ENCODE measurements around the gene EFL1. TPM values are rescaled to one million over a fixed set of nuclear protein-coding genes. Genes with fewer than 3 reads are reported as not detected.
"Not testable (repeated sequence)": the region's sequence is repeated elsewhere in the genome, so short reads cannot be mapped to it uniquely, and the experiment has no call there.

EFL1 gene
- total RNA-seq: 21.0 TPM

DNA sequence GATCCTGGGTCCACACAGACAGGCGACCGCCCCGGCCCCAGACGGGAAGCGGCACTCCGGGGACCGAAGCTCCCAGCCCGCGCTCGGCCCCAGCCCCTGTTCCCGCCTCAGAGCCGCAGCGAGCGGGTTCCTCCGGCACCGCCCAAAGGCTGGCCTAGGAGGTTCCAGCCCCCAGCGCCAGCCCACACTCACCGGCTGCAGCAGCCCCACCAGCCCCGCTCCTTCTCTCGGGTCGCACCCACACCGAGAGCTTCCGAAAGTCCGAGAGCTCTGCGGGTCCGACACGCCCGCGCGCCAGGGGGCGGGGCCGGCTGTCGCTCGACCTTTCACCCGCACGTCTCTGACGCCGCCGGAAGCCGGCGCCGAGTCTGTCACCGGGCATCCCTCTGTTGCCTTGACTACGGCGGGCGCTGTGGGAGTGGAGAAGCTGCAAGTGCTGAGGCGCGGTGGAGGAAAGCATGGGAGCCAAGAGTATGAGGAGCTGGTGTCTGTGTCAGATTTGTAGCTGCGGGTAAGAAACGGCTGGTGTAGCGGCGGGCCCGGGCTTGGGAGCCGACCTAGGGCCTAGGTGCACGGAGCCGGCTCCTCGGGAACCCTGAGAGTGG lies at the start of gene EFL1, which contains the start of gene SAXO2:
Gene EFL1, minus strand, starts transcription at position 313 of the 605 bp plus-strand sequence. CDS start 956 bp downstream, outside the sequence.
Gene SAXO2, plus strand, starts transcription at position 397 of the 605 bp plus-strand sequence. Its CDS starts 62 bp downstream, at position 459.
- peak; percentile 24 for DNase-seq

DNA sequence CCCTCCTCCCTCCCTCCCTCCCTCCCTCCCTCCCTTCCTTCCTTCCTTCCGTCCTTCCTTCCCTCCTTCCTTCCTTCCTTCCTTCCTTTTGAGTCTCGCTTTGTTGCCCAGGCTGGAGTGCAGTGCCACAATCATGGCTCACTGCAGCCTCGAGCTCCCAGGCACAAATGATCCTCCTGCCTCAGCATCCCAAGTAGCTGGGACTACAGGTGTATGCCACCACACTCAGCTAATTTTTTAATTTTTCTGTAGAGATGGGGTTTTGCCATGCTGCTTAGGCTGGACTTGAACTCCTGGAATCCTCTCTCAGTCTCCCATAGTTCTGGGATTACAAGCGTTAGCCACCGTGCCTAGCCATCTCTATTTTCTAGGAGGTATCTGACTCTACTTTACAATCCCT lies 48.8 kb upstream of the EFL1 start:
- not testable (repeated sequence) for DNase-seq

DNA sequence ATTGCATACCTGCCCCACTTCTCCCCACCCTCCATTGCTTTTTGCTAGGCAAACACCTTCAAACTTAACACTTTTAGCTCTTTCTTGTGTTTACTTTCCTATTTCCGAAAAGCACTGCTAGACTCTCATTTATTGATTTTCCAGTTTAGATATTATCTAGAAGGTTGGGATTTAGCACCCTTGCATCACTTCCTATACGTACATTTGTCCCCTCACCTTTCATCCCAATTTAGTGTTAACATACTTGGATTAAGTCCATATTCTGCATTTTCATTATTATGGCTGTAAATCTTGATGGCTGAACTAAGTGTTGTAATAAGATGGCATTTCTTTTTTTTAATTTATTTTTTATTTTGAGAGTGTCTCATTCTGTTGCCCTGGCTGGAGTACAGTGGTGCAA lies 47.3 kb upstream of the EFL1 start:
- no peak for DNase-seq

DNA sequence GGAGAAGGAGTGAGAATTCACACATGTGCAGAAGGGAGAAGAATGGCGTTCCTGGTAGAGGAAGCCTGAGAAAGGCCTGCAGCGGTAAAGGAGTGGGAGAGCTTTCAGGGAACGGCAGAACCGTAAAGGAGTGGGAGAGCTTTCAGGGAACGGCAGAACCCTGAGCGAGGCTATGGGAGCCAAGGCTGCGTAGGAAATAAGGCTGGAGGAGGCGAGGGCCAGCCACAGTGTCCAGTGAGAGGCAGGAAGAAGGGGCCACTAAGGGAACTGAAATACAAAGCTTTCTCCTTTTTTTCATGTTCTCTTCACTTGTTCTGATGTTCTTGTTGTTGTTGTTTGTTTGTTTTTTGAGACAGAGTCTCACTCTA lies 45.2 kb upstream of the EFL1 start:
- no peak for DNase-seq

DNA sequence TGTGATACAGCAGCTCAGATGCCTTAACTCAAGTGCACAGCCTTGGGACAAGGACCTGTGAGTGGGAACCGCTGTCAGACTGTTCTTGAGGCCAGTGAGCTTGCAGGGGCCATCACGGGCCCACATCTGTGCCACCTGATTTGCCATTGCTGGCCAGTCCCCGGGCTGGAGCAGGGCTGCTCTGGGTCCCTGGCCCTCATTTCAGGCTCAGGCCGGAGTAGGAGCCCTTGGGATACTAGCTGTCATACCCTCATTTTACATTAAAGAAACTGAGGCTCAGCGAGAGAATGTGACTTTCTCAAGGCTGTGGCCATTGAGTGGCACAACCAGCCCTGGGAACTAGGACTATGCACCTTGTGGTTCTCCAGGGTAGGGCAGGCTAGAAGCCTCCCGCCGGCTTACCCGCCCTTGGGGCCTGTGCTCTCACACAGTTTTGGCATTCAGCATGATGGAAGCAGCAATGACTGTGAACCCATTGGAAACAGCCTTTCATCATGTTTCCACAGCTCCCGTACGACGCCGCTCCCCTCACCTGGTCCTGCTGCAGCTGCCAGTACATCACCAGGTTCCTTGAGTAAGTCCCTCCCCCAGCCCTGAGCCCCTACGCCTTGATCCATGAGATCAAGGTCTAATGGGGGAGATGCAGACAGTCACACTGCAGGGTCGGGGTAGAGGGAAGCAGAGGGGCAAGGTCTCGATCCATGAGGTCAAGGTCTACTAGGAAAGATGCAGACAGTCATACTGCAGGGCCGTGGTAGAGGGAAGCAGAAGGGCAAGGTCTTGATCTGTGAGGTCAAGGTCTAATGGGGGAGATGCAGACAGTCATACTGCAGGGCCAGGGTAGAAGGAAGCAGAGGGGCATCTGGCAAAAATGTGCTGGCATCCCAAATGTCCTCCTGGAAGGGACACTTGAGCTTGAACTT lies 44.5 kb upstream of the EFL1 start:
- DNase-seq: no peak

DNA sequence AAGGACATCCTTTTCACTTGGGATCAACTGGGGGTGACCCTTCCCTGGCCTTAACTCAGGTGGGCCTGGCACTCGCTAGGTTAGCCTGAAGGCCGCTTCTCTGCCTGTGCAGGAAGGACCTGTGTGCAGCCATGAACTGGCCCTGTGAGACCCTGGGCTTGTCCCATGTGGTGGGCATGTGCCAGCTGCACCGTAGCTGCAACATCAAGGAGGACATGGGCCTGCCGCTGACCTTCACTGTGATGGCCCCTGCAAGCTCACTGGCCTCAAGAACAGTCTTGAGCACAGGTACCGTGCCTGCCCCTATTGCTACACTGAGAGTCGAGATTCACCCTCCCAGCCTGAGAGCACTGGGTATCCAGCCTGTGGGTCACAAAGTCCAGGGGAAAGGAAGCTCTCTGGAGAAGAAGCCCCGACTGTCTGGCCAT lies 43.1 kb upstream of the EFL1 start:
- no peak for DNase-seq

DNA sequence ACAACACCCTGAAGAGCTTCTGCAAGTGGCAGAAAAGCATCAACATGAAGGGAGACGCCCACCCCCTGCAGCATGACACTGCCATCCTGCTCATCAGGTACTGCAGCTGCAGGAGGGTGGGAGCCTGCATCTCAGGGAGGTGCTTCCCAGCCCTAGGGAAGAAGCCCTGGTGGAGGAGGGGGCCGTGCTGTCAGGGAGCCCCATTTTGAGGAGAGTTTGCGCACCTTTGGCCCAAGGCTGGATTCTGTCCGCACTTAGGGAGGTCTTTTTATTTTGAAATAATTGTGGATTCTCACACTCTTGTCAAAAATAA lies 42.2 kb upstream of the EFL1 start:
- no peak for DNase-seq

DNA sequence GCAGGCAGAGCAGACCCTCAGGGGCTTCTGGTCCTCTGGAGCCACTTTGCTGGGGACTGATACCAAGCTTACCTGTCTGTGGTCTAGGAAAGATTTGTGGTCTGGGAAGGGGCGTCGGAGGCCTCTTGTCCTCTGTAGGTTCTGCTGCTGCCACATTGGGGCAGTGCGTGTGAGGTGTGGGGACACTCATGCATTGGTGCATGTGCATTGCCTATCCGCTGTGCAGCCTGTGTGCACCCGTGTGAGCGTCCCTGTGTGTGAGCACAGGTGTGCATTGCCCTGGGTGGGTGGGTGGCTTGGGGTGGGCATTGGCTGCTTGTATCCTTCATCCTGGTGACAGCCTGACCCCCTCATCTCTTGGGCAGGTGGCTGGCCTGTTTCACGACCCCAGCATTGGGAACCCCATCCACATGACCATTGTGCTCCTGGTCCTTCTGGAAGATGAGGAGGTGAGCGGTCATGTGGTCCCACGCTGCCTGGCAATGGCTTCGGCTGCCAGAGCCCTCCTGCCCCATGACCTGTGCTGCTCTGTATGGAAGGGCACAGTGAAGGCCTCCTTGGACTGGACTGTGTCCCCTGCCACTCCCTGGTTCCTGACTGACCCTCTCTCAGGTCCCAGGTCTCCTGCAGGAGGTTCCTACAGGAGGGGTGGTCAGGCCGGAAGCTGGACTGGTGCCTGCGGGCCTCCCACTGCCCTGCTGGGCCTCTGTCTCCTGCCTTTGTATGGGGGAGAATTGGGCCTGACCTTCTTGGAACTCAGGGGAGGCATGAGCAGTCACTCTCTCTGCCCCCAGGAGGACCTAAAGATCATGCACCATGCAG lies 41.6 kb upstream of the EFL1 start:
- DNase-seq: no peak

DNA sequence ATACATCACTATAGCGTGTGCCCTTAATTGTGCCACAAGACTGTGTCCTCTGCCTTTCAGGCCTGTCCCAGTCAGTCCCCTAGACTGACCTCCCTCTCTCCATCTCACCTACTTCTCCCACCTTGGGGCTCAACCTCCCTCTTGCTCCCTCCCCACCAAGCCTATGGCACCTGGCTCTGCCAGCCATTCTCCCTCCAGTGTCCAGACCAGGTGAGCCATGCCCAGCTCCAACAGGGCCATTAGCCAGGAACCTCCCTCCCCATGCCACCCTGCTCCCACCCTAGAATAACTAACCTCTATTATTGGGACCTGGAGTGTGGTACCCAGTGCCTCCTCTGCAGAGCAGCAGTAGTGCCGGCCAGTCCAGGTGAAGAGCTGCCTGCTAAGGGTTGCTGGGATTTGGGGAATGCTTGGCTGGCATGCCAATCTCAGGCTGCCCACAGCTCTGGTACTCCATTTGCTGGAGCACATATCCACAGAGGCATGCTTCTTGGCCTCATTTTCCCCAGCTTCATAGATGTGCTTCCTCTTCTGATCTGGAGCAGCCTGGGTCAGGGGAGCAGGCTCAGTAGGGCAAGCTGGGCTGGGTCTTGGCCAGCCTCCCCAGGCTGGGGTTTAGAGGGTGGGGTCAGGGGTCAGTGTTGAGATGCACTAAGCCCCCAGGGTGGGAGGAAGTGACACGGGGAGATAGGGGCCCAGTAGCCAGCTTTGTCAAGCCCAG lies 38.9 kb upstream of the EFL1 start:
- no peak for DNase-seq

DNA sequence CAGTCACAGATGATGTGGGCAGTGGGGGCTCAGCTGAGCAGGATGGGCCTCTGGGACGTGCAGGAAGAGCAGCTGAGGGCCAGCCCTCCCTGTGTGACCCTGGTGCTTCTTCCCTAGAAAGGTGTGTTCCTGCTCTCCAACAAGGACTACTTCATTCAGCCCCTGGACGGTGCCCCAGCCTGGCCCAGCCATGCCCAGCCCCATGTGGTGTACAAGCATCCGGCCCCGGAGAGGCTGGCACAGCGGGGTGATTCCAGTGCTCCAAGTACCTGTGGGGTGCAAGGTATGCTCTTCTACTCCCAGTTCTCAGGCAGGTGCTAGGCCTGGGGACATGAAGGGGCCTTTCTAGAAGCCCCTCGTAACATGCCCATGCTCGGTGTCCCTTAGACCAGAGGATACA lies 38.3 kb upstream of the EFL1 start:
- no peak for DNase-seq

DNA sequence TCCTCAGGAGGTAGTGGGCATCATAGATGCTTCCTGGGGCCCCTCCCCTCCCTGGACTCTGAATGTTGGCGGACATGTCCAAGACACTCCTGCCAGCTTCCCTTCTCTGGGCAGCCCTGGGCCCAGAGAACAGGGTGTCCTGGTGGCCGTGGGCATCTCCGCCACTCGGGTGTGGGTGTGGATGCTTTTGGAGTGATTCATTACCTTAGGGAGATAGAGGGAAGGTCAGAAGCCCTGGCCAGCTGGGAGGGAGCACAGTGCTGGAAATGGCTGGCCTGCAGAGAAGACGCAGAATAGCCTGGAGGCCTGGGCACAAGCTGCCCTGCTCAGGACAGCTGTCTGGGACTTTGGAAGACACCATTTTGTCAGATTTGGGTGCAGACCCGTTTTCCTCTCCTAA lies 37.8 kb upstream of the EFL1 start:
- DNase-seq: not testable (repeated sequence)

DNA sequence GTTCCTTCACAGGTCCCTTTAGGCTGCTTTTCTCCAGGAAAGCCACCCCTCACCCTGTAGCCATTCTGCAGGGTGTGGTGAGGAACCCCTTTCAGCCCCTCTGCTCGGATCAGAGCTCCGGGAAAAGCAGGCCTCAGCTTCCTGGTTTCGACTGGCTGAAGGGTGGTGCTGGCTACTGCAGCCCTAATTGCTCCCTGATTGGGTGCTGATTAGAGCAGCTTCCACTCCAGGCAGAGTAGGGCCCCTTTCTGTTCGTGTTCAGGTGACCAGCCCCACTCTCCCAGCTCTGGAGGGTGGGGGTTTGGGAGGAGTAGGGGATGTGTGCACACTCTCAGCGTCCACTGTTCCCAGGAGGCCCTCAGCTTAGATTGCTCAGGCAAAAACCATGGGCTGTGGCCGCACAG lies 37.0 kb upstream of the EFL1 start:
- DNase-seq: not testable (repeated sequence)

DNA sequence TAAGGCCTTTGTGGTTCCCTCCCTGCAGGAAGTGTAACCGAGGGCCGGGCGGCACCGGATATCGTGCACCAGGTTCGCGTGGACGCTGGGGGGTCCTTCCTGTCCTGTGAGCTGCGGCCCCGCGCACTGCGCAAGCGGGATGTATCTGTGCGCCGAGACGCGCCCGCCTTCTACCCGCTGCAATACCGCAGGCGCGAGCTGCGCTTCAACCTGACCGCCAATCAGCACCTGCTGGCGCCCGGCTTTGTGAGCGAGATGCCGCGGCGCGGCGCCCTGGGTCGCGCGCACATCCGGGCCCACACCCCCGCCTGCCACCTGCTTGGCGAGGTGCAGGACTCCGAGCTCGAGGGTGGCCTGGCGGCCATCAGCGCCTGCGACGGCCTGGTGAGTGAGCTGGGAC lies 36.0 kb upstream of the EFL1 start:
- DNase-seq: no peak

DNA sequence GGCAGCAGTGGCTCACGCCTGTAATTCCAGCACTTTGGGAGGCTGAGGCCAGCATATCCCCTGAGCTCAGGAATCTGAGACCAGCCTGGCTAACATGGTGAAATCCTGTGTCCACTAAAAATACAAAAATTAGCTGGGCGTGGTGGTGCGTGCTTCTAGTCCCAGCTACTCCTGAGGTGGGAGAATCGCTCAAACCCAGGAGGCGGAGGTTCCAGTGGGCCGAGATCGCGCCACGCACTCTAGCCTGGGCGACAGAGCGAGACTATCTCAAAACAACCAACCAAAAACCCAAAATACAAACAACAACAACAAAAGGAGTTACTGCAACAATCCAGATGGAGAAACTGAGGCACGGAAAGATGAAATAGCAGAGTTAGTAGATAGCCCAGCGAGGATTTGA lies 35.5 kb upstream of the EFL1 start:
- no peak for DNase-seq

DNA sequence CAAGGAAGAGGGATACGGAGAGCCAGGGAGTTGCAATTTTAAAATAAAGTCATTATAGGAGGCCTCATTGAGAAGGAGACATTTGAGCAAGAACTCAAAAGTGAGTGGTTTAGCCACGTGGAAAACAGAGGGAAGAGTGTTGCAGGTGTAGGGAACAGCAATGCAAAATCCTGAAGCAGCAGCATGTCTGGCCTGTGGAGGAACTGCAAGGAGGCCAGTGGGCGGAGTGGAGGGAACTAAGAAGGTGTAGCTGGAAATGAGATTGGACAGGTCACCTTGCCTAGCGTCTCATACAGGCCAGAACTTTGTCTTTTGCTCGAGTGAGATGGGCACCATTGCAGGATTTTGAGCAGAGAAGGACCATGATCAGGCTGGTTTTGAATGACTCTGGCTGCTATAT lies 35.0 kb upstream of the EFL1 start:
- no peak for DNase-seq

DNA sequence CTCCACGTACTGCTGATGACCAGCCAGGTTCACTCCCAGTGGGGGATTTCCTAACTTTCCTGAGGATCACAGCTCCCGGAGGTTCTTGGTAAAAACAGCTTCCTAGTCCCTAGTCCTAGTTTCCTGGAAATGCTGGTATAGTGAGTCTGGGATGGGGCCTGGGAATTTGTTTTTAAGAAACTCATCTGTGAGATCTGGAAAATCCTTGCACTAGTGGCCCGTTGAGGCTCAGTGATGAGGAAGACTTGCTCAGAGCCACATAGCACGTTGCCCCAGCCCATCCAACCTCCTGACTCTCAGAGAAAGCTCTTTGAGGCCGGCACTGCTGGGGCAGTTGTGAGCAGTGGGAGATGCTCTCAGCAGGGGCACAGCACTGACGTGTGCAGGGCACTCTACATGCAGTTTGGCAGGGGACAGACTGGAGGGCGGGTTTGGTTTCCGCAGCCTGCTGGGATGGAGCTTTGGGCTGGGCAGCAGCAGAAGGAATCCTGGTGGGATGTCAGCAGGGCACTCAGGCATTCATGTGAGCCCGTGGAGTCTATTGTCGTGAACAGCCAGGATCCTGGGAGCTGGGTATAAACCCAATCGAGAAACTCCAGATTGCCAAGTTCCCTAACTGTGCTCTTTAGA lies 31.6 kb upstream of the EFL1 start:
- DNase-seq: no peak

DNA sequence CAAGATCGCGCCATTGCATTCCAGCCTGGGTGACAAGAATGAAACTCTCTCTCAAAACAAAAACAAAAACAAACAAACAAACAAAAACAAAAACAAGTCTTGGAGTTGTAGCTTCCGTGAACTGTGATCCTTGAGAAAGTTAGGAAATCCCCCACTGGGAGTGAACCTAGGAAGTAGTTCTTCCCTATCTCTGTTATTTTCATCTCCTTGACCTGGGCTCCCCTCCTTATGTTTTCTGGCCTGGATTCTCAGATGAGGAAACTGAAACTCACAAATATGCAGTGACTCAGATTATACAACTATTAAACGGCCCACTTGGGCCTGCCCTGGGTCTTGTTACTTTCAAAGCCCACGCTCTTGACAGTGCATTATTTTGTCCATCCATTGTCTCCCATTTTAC lies 29.7 kb upstream of the EFL1 start:
- DNase-seq: no peak

DNA sequence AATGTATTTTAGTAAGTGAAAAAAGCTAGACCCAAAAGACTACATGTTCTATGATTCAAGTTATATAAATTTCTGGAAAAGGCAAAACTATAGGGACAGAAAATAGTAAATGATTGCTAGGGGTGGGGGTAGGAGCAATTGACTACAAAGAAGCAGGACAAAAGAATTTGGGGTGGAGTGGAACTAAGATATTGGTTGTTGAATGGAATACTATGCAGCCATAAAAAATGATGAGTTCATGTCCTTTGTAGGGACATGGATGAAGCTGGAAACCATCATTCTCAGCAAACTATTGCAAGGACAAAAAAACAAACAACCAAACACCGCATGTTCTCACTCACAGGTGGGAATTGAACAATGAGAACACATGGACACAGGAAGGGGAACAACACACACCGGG lies 25.7 kb upstream of the EFL1 start:
- not testable (repeated sequence) for DNase-seq

DNA sequence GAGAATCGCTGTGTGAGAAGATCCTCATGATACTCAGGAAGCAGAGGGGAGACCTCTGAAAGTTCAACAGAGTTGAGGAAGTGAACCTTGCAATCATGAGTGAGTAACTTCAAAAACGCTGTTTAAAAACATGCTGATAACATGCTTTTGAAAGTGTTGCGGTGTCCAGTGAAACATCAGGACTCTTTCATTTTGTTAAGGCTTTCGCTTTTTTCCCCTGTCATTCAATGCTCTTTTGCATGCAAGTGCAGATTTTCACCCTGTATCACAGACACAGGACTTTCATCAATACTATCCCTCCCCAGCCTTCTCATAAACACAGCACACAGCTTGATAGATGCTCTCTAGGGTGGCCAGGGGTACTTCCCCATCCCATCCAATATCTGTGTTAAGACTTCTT lies 23.9 kb upstream of the EFL1 start:
- DNase-seq: not testable (repeated sequence)

DNA sequence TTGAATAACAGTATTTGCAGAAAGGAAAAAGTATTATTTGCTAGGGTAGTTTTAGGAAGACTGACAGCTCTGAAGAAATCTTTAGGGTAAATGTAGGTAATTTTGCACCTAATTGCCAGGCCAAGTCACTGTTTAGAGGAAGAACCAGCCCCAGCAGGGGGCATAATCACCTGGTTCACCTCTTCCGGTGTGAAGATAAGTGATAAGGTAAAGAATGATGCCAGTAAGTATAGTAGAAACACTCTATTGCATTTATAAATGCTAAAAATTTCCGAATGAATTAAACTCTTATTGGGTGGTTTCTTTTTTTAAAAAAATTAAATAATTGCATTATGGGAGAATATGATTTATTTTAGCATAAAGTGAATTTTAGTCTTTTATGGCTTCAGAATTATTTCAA lies 21.8 kb upstream of the EFL1 start:
- not testable (repeated sequence) for DNase-seq

DNA sequence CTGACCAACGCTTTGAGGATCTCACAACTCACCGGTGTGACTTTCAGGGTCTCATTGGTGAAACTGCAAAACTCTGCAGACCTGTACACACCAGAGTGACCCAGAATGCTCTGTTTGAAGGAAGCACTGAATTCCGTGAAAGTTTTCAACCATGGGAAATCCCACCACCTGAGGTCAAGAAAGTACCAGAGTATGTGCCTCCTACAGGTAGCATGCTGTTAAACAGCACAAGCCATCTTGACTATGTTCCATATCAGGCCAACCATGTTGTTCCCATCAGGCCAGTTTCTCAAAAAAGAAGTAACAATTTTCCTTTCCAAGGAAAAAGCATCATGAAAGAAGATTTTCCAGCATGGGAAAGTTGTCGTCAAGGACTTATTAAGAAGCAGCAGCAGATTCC lies 19.9 kb upstream of the EFL1 start:
- DNase-seq: not testable (repeated sequence)

DNA sequence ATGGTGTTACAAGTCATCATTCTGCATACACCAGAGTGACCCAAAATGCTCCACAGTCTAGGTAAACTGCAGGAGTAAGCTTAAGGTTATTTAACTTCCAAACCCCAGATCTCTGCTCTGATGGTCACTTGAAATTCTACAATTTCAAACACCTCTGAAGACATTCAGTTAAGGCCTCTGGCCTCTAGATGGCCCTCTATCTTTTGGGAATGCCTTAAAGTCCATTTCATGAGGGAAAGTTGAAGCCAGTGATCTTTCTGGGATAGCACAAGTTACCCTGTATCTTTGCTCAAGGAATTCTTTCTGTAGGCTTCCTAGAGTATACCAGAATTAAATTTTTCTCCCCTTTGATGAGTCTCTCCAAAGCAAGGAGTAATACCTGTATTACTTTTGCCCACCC lies 18.7 kb upstream of the EFL1 start:
- not testable (repeated sequence) for DNase-seq
